ENCODE results near the gene GFRA1.

DNA sequence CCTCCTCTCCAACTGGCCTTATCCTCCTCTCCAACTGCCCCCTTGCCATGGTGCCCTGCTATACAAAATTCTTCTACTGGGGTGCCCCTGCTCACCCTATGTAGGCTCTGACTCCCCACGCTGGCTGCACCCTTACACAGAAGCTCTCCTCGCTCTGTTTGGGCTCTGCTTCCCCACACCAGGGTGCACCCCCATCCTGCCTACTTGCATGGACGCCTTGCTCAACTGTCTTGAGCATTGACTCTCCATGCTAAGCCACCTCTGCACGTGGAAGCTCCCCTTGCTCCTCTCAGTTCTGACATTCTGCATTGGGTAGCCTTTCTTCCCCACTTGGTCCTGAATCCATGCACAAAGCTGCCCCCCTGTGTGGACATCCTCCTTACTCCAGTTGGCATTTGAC is 231.1 kb downstream of the GFRA1 start:
- TF ChIP-seq, protein P1, sequence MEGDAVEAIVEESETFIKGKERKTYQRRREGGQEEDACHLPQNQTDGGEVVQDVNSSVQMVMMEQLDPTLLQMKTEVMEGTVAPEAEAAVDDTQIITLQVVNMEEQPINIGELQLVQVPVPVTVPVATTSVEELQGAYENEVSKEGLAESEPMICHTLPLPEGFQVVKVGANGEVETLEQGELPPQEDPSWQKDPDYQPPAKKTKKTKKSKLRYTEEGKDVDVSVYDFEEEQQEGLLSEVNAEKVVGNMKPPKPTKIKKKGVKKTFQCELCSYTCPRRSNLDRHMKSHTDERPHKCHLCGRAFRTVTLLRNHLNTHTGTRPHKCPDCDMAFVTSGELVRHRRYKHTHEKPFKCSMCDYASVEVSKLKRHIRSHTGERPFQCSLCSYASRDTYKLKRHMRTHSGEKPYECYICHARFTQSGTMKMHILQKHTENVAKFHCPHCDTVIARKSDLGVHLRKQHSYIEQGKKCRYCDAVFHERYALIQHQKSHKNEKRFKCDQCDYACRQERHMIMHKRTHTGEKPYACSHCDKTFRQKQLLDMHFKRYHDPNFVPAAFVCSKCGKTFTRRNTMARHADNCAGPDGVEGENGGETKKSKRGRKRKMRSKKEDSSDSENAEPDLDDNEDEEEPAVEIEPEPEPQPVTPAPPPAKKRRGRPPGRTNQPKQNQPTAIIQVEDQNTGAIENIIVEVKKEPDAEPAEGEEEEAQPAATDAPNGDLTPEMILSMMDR (IDR thresholded peaks at IDR 0.05), result no peak
- no peak for TF ChIP-seq POLR2A (IDR thresholded peaks at IDR 0.05)

All from Peyer's patch (tissue), 4 donors.